ENCODE data around the gene SYT7.
"Not testable (repeated sequence)": the region's sequence is repeated elsewhere in the genome, so short reads cannot be mapped to it uniquely, and the experiment has no call there.

SYT7 gene

DNA sequence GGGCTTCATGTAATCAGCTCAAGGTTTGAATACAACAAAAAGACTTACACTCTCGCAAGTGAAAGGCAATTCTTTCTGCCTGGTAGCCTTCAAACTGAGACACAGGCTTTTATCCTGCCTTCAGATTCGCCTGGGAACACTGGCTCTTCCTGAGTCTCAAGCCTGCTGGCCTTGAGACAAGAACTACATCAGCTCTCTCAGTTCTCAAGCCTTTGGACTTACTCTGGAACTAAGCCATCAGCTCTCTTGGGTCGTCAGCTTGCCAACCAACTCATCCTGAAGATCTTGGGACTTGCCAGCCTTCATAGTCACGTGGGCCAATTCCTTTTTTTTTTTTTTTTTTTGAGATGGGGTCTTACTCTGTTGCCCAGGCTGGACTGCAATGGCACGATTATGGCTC is 108.0 kb downstream of the SYT7 start:
- Histone ChIP-seq H3K4me3 (no peak overlapping the region), H3K27ac (peak overlapping the region in 9 of 21 experiments; percentile 3 to 83 (median 50))

- peak overlapping the region in 9 of 21 experiments; percentile 23 to 85 (median 64) for H3K27ac ChIP-seq
- no peak overlapping the region for H3K4me3 ChIP-seq
Observed at GRCh38 chr11:61472282-61472681, 108.6 kb downstream of the SYT7 start.

DNA sequence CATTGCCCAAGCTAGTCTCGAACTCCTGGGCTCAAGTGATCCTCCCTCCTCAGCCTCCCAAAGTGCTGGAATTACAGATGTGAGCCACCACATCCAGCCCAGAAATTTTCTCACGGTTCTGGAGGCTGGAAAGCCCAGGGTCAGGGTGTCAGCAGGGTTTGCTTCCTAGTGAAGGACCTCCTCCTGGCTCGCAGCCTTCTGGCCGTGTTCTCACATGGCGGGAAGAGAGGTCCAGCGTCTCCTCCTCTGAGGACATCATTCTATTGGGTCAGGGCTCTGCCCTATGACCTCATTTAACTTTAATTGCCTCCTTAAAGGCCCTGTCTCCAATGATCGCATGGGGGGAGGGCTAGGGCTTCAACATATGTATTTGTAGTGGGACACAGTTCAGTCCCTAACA is 112.9 kb downstream of the SYT7 start:
- H3K27ac ChIP-seq = no peak overlapping the region
- H3K4me3 ChIP-seq = no peak overlapping the region

- H3K4me3 ChIP-seq, H3K27ac ChIP-seq: not testable (repeated sequence)
Observed at GRCh38 chr11:61467602-61468001, 113.3 kb downstream of the SYT7 start.
